Loucy (cell line): ENCODE data around the gene MAGEL2.

ENCODE experiments used
- H2AFZ ChIP-seq: fragments of 200-600 bp; sonication (generic); 2 replicates; pipeline ENCODE4 v1.6.0; 2016; ENCODE audit warnings: antibody characterized with exemption, mild to moderate bottlenecking, low read length, moderate library complexity
- H3F3A ChIP-seq: fragments of 200-600 bp; 2 replicates; pipeline ENCODE4 v1.6.0; 2016; ENCODE audit warnings: antibody characterized with exemption, low read depth, mild to moderate bottlenecking
- H3K27me3 ChIP-seq: fragments of 200-600 bp; sonication (generic); 2 replicates; pipeline ENCODE4 v1.6.1; 2014; ENCODE audit warnings: low read length, mild to moderate bottlenecking; ENCODE audit not compliant: insufficient read depth, poor library complexity, severe bottlenecking
- H3K36me3 ChIP-seq: fragments of 200-600 bp; sonication (generic); 2 replicates; pipeline ENCODE4 v1.6.1; 2016; ENCODE audit warnings: low read length; ENCODE audit not compliant: insufficient read depth
- H3K4me1 ChIP-seq: fragments of 200-600 bp; sonication (generic); 2 replicates; pipeline ENCODE4 v1.5.1; 2014; ENCODE audit warnings: low read length, mild to moderate bottlenecking; ENCODE audit not compliant: insufficient read depth, poor library complexity, severe bottlenecking
- H3K4me2 ChIP-seq: fragments of 200-600 bp; sonication (generic); 2 replicates; pipeline ENCODE4 v1.6.0; 2014; ENCODE audit warnings: antibody characterized with exemption, low read length, low read depth, mild to moderate bottlenecking; ENCODE audit not compliant: poor library complexity, severe bottlenecking
- H3K4me3 ChIP-seq: fragments of 200-600 bp; sonication (generic); 2 replicates; pipeline ENCODE4 v1.5.1; 2014; ENCODE audit warnings: low read length, mild to moderate bottlenecking, mixed read lengths; ENCODE audit not compliant: poor library complexity, severe bottlenecking
- H3K79me2 ChIP-seq: fragments of 200-600 bp; sonication (generic); 2 replicates; pipeline ENCODE4 v1.6.1; 2014; ENCODE audit warnings: low read length; ENCODE audit not compliant: insufficient read depth
- H3K9ac ChIP-seq: fragments of 200-600 bp; sonication (generic); 2 replicates; pipeline ENCODE4 v1.6.0; 2014; ENCODE audit warnings: mild to moderate bottlenecking, low read depth, low read length, moderate library complexity; ENCODE audit not compliant: poor library complexity, severe bottlenecking
- H3K9me2 ChIP-seq: fragments of 200-600 bp; sonication (generic); replicated peaks from 2 replicates; pipeline ENCODE4 v1.6.1; 2016; ENCODE audit warnings: low read depth, low read length, mixed read lengths
- H3K9me3 ChIP-seq: fragments of 200-600 bp; sonication (generic); 2 replicates; pipeline ENCODE4 v1.6.1; 2014; ENCODE audit warnings: mild to moderate bottlenecking, antibody characterized with exemption, low read length, low read depth; ENCODE audit not compliant: insufficient read depth
- H4K20me1 ChIP-seq: fragments of 200-600 bp; sonication (generic); 2 replicates; pipeline ENCODE4 v1.6.0; 2014; ENCODE audit warnings: antibody characterized with exemption, low read length, mild to moderate bottlenecking; ENCODE audit not compliant: insufficient read depth, poor library complexity, severe bottlenecking
- CTCF ChIP-seq: fragments of 200-600 bp; sonication (generic); conservative IDR thresholded peaks from 2 replicates; pipeline ENCODE4 v1.5.1; 2014; ENCODE audit warnings: mild to moderate bottlenecking, antibody characterized with exemption, low read length
- EZH2phosphoT487 ChIP-seq: fragments of 200-600 bp; IDR thresholded peaks from 2 replicates; pipeline ENCODE4 v1.6.1; 2018; ENCODE audit warnings: antibody characterized with exemption, mild to moderate bottlenecking, moderate library complexity, borderline replicate concordance

Gene MAGEL2

GRCh38 chr15:23646165-23647000 is 1.3 kb downstream of the MAGEL2 start:
- no peaks in the 10 kb centered on the region for H3K9me2 ChIP-seq
- no peaks in the 10 kb centered on the region for H3K27me3 ChIP-seq
- H3F3A ChIP-seq = no peaks in the 10 kb centered on the region
- no peak overlapping the region for H3K9ac ChIP-seq
- no peaks in the 10 kb centered on the region for H3K36me3 ChIP-seq
- no peaks in the 10 kb centered on the region for H4K20me1 ChIP-seq
- TF ChIP-seq EZH2phosphoT487 (no peak), CTCF (no peak)
- no peaks in the 10 kb centered on the region for H3K4me1 ChIP-seq
- no peak overlapping the region for H2AFZ ChIP-seq
- H3K4me3 ChIP-seq = no peak overlapping the region
- H3K79me2 ChIP-seq = no peaks in the 10 kb centered on the region
- H3K9me3 ChIP-seq = no peaks in the 10 kb centered on the region
- H3K4me2 ChIP-seq = no peak overlapping the region

- Histone ChIP-seq H3K4me1 (no peaks in the 10 kb centered on the region), H3K9me3 (no peaks in the 10 kb centered on the region), H4K20me1 (no peaks in the 10 kb centered on the region), H3K36me3 (no peaks in the 10 kb centered on the region), H3K9me2 (no peaks in the 10 kb centered on the region), H3K4me3 (no peak overlapping the region), H3K27me3 (no peaks in the 10 kb centered on the region), H3K9ac (no peak overlapping the region), H3K4me2 (no peak overlapping the region), H2AFZ (no peak overlapping the region), H3F3A (no peaks in the 10 kb centered on the region), H3K79me2 (no peaks in the 10 kb centered on the region)
- no peak for TF ChIP-seq CTCF
- no peak for TF ChIP-seq EZH2phosphoT487
Measured at GRCh38 chr15:23645371-23646164, 2.1 kb downstream of the MAGEL2 start.

- Histone ChIP-seq H2AFZ (no peak overlapping the region), H3K9ac (no peak overlapping the region), H3K27me3 (no peaks in the 10 kb centered on the region), H3K4me3 (no peak overlapping the region), H3K9me3 (no peaks in the 10 kb centered on the region), H3F3A (no peaks in the 10 kb centered on the region), H3K4me2 (no peak overlapping the region), H3K4me1 (no peaks in the 10 kb centered on the region), H3K9me2 (no peaks in the 10 kb centered on the region), H4K20me1 (no peaks in the 10 kb centered on the region), H3K79me2 (no peaks in the 10 kb centered on the region), H3K36me3 (no peaks in the 10 kb centered on the region)
- no peak for TF ChIP-seq CTCF
- TF ChIP-seq EZH2phosphoT487 = no peak
Measured at GRCh38 chr15:23644829-23645228, 2.8 kb downstream of the MAGEL2 start.
